Daoy (cell line): ENCODE data around the gene NFYC. TPM values are rescaled to one million over a fixed set of nuclear protein-coding genes. Genes with fewer than 3 reads are reported as not detected.
A peak's percentile ranks its signal among the peaks of the same experiment; 100 is the strongest.
"Not testable (repeated sequence)": the region's sequence is repeated elsewhere in the genome, so short reads cannot be mapped to it uniquely, and the experiment has no call there.

ENCODE experiments used
- DNase-seq: peaks from one replicate; pipeline ENCODE4 v3.0.0-alpha.2; 2015; ENCODE audit warnings: low read depth
- total RNA-seq: library from RNA; depleted of rRNA; stranded (reverse); fragments of >200 nt; shearing (Covaris generic); gene quantifications from 2 replicates; pipeline ENCODE4 v1.2.3, GENCODE V29; 2014

NFYC gene
- total RNA-seq, 1 experiment from 2014 or later = 24.2 TPM

DNA sequence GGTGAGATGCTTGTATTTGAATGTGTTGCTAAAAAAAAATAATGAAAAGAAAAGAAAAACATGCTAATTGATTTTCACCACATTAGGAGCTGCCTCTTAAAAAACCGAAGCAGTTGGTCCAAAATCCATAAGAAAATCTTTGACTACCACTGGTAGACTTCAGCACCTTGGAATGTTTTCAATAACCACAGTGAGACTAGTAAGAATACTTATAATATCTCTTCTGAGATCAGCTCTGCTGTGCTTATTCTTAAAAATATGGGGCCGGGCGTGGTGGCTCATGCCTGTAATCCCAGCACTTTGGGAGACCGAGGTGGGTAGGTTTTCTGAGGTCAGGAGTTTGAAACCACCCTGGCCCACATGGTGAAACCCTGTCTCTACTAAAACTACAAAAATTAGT is 15.1 kb downstream of the NFYC start:
- no peak for DNase-seq

DNA sequence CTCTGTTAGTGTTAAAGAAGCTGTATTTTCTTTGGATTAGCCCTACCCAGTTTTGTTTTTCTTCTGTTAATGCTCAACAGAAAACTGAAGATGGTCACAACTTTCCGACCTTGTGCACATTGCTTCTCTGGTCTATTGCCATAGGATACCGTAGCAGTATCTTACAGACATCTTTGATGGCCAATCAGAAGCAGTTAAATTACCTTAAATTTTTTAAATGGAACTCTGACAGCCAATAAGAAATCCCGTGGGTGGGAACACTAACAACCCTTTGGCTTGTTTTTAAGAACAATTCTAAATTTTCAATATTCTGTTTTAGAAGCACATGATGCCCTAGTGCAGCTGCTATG is 17.2 kb downstream of the NFYC start:
- no peak for DNase-seq

GRCh38 chr1:40709100-40709801 is 17.7 kb downstream of the NFYC start:
- peak; percentile 73 for DNase-seq

GRCh38 chr1:40709802-40710278 is 18.3 kb downstream of the NFYC start:
- no peak for DNase-seq

GRCh38 chr1:40710581-40711315 is 19.2 kb downstream of the NFYC start:
- no peak for DNase-seq

GRCh38 chr1:40711465-40712404 is 20.2 kb downstream of the NFYC start:
- peak; percentile 59 for DNase-seq

GRCh38 chr1:40712405-40712944 is 21.0 kb downstream of the NFYC start:
- no peak for DNase-seq

- DNase-seq = no peak
Observed at GRCh38 chr1:40712997-40713396, 21.5 kb downstream of the NFYC start.

GRCh38 chr1:40715491-40716059 is 24.1 kb downstream of the NFYC start:
- no peak for DNase-seq

- no peak for DNase-seq
Observed at GRCh38 chr1:40717065-40717464, 25.6 kb downstream of the NFYC start.

GRCh38 chr1:40717955-40718354 is 26.5 kb downstream of the NFYC start:
- no peak for DNase-seq

GRCh38 chr1:40720493-40720892 is 29.0 kb downstream of the NFYC start:
- no peak for DNase-seq

DNA sequence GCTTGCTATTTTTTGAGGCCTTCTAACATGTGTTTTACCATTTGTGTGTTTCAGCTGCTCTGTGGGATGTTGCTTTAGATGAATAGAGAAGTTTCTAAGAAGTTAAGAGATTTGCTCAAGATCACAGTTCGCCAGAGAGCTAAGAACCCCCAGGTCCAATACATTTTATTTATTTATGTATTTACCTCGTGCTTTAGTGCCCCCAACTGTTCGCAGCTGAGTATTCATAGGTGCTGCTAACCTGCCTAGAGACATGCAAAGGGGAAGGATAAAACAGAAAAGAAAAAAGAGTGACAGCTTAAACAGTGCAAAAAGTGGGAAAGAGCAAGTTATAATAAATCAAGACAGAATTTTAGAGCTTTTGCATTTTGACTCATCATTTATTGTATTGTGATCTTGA is 31.1 kb downstream of the NFYC start:
- DNase-seq = no peak

- no peak for DNase-seq
Observed at GRCh38 chr1:40723196-40723955, 31.9 kb downstream of the NFYC start.

DNA sequence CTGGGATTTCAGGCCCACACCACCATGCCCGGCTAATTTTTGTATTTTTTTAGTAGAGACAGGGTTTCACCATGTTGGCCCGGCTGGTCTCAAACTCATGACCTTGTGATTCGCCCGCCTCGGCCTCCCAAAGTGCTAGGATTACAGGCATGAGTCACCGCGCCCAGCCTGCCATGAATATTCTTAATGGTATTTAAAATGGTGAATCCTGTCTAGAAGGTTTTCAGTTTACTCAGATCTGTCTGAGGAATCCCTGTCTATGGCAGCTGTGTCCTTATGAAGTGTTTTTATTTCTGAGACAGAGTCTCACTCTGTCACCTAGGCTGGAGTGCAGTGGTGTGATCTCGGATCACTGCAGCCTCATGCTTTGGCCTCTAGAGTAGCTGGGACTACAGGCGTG is 36.2 kb downstream of the NFYC start:
- peak; percentile 61 for DNase-seq

DNA sequence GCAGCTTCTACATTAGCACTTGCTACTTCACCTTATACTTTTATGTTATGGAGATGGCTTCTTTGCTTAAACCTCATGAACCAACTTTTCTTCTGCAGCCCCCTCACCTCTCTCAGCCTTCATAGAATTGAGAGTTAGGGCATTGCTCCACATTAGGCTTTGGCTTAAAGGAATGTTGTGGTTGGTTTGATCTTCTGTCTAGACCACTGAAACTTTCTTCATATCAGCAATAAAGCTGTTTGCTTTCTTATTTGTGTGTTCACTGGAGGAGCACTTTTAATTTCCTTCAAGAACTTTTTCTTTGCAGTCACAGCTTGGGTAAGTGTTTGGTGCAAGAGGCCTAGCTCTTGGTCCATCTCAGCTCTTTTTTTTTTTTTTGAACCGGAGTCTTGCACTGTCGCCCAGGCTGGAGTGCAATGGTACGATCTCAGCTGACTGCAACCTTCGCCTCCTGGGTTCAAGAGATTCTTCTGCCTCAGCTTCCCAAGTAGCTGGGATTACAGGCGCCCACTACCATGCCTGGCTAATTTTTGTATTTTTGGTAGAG is 37.9 kb downstream of the NFYC start:
- not testable (repeated sequence) for DNase-seq

DNA sequence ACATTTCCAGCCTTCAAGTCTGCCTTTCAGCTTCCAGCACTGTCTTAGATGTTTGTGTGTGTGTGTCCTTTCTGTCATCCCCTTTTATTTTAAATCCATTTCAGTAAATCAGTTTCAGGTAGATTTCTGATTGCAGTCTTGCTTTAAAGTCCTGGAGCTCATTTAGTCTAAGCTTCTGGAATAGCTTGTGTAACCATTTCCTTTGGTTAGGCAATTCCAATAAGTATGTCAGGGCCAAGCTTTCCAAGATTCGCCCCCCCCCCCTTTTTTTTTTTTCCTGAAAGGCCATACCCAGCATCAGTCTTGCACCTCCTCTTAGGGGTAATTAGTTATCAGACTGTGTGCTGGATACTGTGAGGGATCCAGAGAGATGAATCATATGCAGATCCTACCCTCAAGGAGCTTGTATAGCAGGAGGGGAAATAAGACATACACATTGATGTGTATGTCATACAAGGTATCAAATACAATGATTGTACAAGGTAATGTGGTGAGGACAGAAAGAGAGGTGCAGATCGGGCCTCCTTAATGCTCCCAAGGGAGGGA is 41.3 kb downstream of the NFYC start:
- no peak for DNase-seq

DNA sequence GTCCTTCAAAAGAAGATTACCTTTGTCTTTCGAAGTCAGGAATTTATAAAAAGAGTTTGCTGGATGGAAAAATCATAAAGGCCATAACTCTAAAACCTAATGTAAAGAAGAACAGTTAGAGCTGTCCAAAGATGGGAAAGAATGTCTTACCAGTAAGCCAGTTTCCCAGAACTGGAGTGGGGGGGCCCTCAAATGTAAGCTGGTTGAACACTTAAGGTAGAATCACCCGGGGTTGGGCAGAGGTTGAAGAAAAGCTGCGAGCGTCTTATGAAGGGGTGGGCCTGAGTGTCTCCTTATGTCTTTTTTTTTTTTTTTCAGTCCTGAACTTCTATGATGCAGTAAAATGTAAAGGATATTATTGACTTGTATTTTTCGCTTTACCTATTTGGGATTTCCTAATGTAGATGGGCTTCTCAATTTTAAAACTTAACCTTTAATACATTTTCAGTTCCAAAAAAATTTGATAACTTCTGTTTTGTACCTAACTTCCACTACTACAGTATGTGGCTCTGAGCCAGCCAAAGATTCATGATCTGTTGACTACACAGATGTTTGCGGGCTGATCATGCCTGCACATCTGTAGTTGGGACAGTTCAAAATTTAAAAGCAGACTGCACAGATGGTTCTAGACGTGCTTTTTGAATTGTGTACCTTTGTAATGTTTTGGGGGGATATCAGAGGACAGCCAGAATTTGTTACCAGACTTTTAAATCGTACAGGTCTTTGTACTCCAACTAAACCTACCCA is 43.6 kb downstream of the NFYC start:
- DNase-seq = no peak

DNA sequence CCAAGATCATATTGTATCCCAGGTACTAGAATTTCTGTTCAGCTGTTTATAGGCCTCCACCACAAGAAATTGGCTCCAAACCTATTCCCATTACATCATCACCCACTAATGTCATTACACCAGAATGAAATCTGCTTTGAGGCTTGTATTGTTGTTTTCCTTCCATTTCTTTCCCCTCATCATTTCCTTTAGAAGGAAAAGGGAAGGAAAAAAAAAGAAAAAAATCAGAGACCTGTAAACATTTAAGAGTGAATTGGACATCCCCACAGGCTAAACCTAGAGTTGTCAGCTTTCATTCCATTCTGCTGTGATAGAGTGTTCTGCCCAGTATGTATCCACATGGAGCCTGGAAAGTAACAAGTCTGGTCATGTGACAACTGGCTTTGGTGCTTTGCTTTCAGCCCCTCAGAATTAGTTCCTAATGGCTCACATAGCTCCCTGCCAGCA is 44.6 kb downstream of the NFYC start:
- peak; percentile 25 for DNase-seq
